MM.1S (cell line): ENCODE measurements around the gene PREX1.

Experiments used
- EZH2 ChIP-seq: fragments of 300-600 bp; sonication (generic); optimal IDR thresholded peaks from 2 replicates; pipeline ENCODE3; 2017; ENCODE audit warnings: low read depth, mild to moderate bottlenecking, antibody characterized with exemption, low read length, mixed read lengths
- TF ChIP-seq, protein P1 (sequence below): fragments of 300-600 bp; sonication (generic); IDR thresholded peaks from 2 replicates; pipeline ENCODE4 v1.5.1; 2016; ENCODE audit warnings: antibody characterized with exemption, low read length, mixed read lengths

DNA sequence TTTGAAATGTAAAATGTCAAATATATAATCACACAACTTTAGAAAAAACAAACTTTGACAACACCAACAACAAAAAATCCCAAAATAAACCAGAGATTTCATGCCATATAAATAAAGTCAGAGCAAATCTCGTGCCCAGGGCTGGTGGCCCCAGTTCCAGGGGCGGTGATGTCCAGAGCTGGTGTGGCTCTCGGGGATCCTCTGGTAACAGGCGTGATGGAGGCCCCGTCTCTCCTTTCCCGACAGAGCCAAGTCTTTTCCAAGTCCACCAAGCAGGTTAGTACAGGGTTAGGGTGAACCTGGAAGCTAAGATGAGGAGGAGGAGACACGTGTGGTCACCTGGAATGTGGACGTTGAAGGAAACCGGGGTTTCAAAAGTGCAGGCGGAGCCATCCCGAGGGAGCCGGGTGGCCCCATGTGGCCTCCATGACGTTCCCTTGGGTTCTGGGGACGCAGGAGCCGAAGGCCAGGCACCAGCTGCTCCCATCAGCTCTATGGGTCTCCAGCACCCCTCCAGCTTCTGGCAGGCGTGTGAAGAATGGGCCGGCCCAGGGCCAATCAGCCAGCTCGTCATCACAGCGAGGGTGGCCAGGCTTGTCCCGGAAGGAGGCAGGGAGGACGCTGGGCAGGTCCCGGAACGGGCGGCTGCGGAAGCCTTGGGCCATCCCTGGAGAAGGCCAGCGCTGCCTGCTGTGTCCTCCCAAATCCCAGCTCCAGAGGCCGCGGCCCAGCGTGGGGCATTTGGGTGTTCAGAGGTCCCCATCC lies 202.5 kb downstream of the PREX1 start:
- TF ChIP-seq EZH2, result no peak
- TF ChIP-seq, protein P1, sequence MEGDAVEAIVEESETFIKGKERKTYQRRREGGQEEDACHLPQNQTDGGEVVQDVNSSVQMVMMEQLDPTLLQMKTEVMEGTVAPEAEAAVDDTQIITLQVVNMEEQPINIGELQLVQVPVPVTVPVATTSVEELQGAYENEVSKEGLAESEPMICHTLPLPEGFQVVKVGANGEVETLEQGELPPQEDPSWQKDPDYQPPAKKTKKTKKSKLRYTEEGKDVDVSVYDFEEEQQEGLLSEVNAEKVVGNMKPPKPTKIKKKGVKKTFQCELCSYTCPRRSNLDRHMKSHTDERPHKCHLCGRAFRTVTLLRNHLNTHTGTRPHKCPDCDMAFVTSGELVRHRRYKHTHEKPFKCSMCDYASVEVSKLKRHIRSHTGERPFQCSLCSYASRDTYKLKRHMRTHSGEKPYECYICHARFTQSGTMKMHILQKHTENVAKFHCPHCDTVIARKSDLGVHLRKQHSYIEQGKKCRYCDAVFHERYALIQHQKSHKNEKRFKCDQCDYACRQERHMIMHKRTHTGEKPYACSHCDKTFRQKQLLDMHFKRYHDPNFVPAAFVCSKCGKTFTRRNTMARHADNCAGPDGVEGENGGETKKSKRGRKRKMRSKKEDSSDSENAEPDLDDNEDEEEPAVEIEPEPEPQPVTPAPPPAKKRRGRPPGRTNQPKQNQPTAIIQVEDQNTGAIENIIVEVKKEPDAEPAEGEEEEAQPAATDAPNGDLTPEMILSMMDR, result no peak
